Activated B cell treated with CpG ODN at 0.5 μM for 24 hours (primary cell): ENCODE measurements around the gene BRPF1. TPM values are rescaled to one million over a fixed set of nuclear protein-coding genes. Genes with fewer than 3 reads are reported as not detected.

Source experiments
- ATAC-seq: fragments of 200-7000 bp; cut with Tn5 transposase; one replicate; pipeline ENCODE4 v1.10.0; 2021; ENCODE audit warnings: low read depth, mild to moderate bottlenecking, moderate library complexity
- CTCF ChIA-PET: fragments of 350-600 bp; sonication (Branson Sonifier 250); formaldehyde crosslinking; loops from one replicate; lab custom pipeline; 2021; ENCODE audit warnings: antibody characterized with exemption; lab: Charles Lee
- POLR2A ChIA-PET: fragments of 350-600 bp; sonication (Branson Sonifier 250); formaldehyde crosslinking; loops from one replicate; lab custom pipeline; 2021; ENCODE audit warnings: antibody characterized with exemption; lab: Charles Lee
- DNase-seq: peaks from one replicate; pipeline ENCODE4 v3.0.0; 2022
- H3K27ac Mint-ChIP-seq: one replicate; pipeline ENCODE4 v1.8.0; 2020; ENCODE audit warnings: mixed read lengths
- H3K27me3 Mint-ChIP-seq: one replicate; pipeline ENCODE4 v1.8.0; 2021; ENCODE audit warnings: mixed read lengths
- H3K36me3 Mint-ChIP-seq: one replicate; pipeline ENCODE4 v1.8.0; 2021; ENCODE audit warnings: low read depth, mixed read lengths
- H3K4me1 Mint-ChIP-seq: one replicate; pipeline ENCODE4 v1.8.0; 2021; ENCODE audit warnings: mixed read lengths
- H3K4me3 Mint-ChIP-seq: one replicate; pipeline ENCODE4 v1.8.0; 2020; ENCODE audit warnings: mild to moderate bottlenecking, mixed read lengths
- H3K9me3 Mint-ChIP-seq: one replicate; pipeline ENCODE4 v1.8.0; 2020; ENCODE audit warnings: mixed read lengths
- CTCF ChIP-seq: fragments of 200-600 bp; IDR thresholded peaks from one replicate; pipeline ENCODE4 v1.8.0; 2022; ENCODE audit warnings: antibody characterized with exemption, mild to moderate bottlenecking
- intact Hi-C: fragments of 100-400 bp; cut with micrococcal nuclease; formaldehyde crosslinking; loops from one replicate; pipeline ENCODE4 v1.15.1; 2024
- total RNA-seq: library from RNA; stranded (reverse); gene quantifications from 2 replicates; pipeline ENCODE4 v1.2.3, GENCODE V29; 2022

BRPF1 gene
- total RNA-seq, 1 donor from 2014 or later: 35.2 TPM

- H3K4me3 Mint-ChIP-seq: no peak overlapping the region
- H3K9me3 Mint-ChIP-seq: no peaks in the 10 kb centered on the region
- H3K27ac Mint-ChIP-seq: no peak overlapping the region
- TF ChIP-seq CTCF: no peak
- no peak for DNase-seq
- no peaks in the 10 kb centered on the region for H3K36me3 Mint-ChIP-seq
- ChIA-PET POLR2A (no interaction called here), CTCF (no interaction called here)
- peak; percentile 49 for ATAC-seq
- intact Hi-C loops: no loop called here
- no peaks in the 10 kb centered on the region for H3K27me3 Mint-ChIP-seq
- peaks cover 3% of the 10 kb centered on the region for H3K4me1 Mint-ChIP-seq
Measured at GRCh38 chr3:9715764-9716437, 15.6 kb upstream of the BRPF1 start.

DNA sequence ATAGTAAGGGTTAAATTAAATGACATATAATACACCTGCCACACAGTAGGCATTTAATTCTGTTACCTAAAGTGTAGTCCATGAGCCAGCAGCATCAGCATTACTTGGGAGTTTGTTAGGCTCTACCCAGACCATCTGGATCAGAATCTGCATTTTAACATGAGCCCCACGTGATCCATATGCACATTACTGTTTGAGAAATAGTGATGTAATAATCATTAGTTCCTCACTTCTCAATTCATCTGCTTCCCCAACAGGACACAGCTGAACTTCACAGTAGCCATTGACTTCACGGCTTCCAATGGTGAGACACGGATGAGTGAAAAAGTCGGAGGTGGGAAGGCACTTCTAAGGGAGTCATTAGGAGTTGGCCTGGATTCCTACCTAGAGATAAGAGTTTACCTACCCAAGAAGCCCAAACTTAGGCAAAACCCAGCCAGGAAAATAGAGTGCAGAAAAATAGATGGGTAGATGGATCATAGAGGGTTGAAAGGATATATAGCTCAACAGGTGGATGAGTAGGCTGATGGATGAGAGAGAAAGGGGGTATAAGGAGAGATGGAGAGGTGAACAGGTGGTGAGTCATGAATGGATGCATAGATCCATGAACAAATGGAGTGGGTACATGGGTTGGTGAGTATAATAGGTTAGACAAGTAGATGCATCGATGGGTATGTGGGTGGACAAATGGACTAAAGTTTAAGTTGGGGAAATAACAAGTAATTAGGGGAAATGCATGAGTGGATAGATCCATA is 14.6 kb upstream of the BRPF1 start:
- no peak overlapping the region for H3K27ac Mint-ChIP-seq
- ATAC-seq (no peak), DNase-seq (no peak)
- H3K4me1 Mint-ChIP-seq: peaks cover 13% of the 10 kb centered on the region
- TF ChIP-seq CTCF: no peak
- H3K4me3 Mint-ChIP-seq: no peak overlapping the region
- intact Hi-C loops: no loop called here
- ChIA-PET CTCF (no interaction called here), POLR2A (no interaction called here)
- H3K27me3 Mint-ChIP-seq: no peaks in the 10 kb centered on the region
- H3K36me3 Mint-ChIP-seq: no peaks in the 10 kb centered on the region
- H3K9me3 Mint-ChIP-seq: no peaks in the 10 kb centered on the region

- Mint-ChIP-seq H3K27ac (no peak overlapping the region), H3K4me1 (peaks cover 15% of the 10 kb centered on the region), H3K27me3 (no peaks in the 10 kb centered on the region), H3K9me3 (no peaks in the 10 kb centered on the region), H3K36me3 (no peaks in the 10 kb centered on the region), H3K4me3 (no peak overlapping the region)
- DNase-seq: no peak
- ChIA-PET POLR2A (no interaction called here), CTCF (interaction anchor here (0.7 kb wide), 1 partner anchor 10 kb away, joined by 4 read pairs; no protein-coding TSS in a partner anchor)
- ATAC-seq: no peak
- no peak for TF ChIP-seq CTCF
- intact Hi-C loops: no loop called here
Measured at GRCh38 chr3:9717563-9717962, 14.0 kb upstream of the BRPF1 start.

DNA sequence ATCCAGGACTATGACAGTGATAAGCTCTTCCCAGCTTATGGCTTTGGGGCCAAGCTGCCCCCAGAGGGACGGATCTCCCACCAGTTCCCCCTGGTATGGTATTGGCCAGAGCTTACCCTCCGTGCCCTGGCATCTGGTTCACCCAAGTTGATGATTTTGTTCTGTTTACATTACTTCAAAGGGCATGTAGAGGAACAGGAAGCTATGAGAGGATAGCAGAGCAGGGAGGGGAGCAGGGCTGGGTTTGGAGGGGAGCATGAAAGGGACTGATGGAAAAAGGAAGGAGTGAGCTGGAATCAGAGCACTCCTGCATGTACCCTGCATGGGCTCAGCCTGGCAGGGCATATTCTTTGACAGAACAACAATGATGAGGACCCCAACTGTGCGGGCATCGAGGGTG is 13.4 kb upstream of the BRPF1 start:
- DNase-seq (no peak), ATAC-seq (no peak)
- no peaks in the 10 kb centered on the region for H3K9me3 Mint-ChIP-seq
- H3K36me3 Mint-ChIP-seq: no peaks in the 10 kb centered on the region
- no peak overlapping the region for H3K27ac Mint-ChIP-seq
- ChIA-PET CTCF (interaction anchor here (0.7 kb wide), 1 partner anchor 9 kb away, joined by 4 read pairs; no protein-coding TSS in a partner anchor), POLR2A (no interaction called here)
- no peak overlapping the region for H3K4me3 Mint-ChIP-seq
- no peaks in the 10 kb centered on the region for H3K27me3 Mint-ChIP-seq
- H3K4me1 Mint-ChIP-seq: peaks cover 15% of the 10 kb centered on the region
- no peak for TF ChIP-seq CTCF
- intact Hi-C loops: no loop called here
